Skeletal muscle tissue (tissue), 4 donors: ENCODE results near the gene APBB1IP. TPM values are rescaled to one million over a fixed set of nuclear protein-coding genes. Genes with fewer than 3 reads are reported as not detected.

ENCODE experiments used
- H3K27ac ChIP-seq: one replicate; pipeline ENCODE4 v1.7.0; 2013; ENCODE audit warnings: mild to moderate bottlenecking, low read depth, low read length, inconsistent platforms
- H3K27me3 ChIP-seq, 3 donors: one replicate each; pipeline ENCODE4 v1.7.0; 2013; ENCODE audit warnings: low read length in 3 of 3; ENCODE audit not compliant: control insufficient read depth in 3 of 3, insufficient read depth in 3 of 3
- H3K36me3 ChIP-seq, 3 donors: one replicate each; pipeline ENCODE4 v1.7.0; 2013; ENCODE audit warnings: low read length in 3 of 3; ENCODE audit not compliant: control insufficient read depth in 3 of 3, insufficient read depth in 3 of 3
- H3K4me1 ChIP-seq, 3 donors: one replicate each; pipeline ENCODE4 v1.7.0; 2013; ENCODE audit warnings: low read length in 3 of 3, mild to moderate bottlenecking in 3 of 3; ENCODE audit not compliant: control insufficient read depth in 3 of 3, insufficient read depth in 3 of 3
- H3K4me3 ChIP-seq, 3 donors: one replicate each; pipeline ENCODE4 v1.7.0; 2013; ENCODE audit warnings: low read length in 3 of 3
- H3K9ac ChIP-seq, 3 donors: one replicate each; pipeline ENCODE4 v1.7.0; 2013; ENCODE audit warnings: low read length in 3 of 3, mild to moderate bottlenecking in 3 of 3, moderate library complexity in 2 of 3, low read depth in 1 of 3
- H3K9me3 ChIP-seq, 3 donors: one replicate each; pipeline ENCODE4 v1.7.0; 2013; ENCODE audit warnings: low read length in 3 of 3; ENCODE audit not compliant: control insufficient read depth in 3 of 3
- total RNA-seq: library from RNA; depleted of rRNA; stranded (reverse); fragments of >200 nt; gene quantifications from one replicate; pipeline ENCODE4 v1.2.3, GENCODE V29; 2014
- donor health status: Osteomylitis.

The APBB1IP gene
- total RNA-seq, 1 donor from 2014 or later = 4.2 TPM

- Histone ChIP-seq H3K9me3 (no peaks in the 10 kb centered on the region), H3K4me3 (no peak overlapping the region), H3K4me1 (no peaks in the 10 kb centered on the region), H3K9ac (no peak overlapping the region), H3K27me3 (no peaks in the 10 kb centered on the region), H3K36me3 (no peaks in the 10 kb centered on the region), H3K27ac (no peak overlapping the region)
Measured at GRCh38 chr10:26543567-26544306, 105.6 kb downstream of the APBB1IP start.

GRCh38 chr10:26544932-26545331 lies 106.8 kb downstream of the APBB1IP start:
- Histone ChIP-seq H3K4me3 (no peak overlapping the region), H3K9me3 (no peaks in the 10 kb centered on the region), H3K36me3 (no peaks in the 10 kb centered on the region), H3K4me1 (no peaks in the 10 kb centered on the region), H3K27me3 (no peaks in the 10 kb centered on the region), H3K27ac (no peak overlapping the region), H3K9ac (no peak overlapping the region)

GRCh38 chr10:26550774-26551526 lies 112.8 kb downstream of the APBB1IP start:
- H3K9ac ChIP-seq = no peak overlapping the region
- no peak overlapping the region for H3K4me3 ChIP-seq
- no peaks in the 10 kb centered on the region for H3K36me3 ChIP-seq
- H3K27me3 ChIP-seq = peaks cover 0 to 4% (median 0%) of the 10 kb centered on the region in 3 donors
- no peak overlapping the region for H3K27ac ChIP-seq
- no peaks in the 10 kb centered on the region for H3K4me1 ChIP-seq
- peaks cover 0 to 2% (median 0%) of the 10 kb centered on the region in 3 donors for H3K9me3 ChIP-seq

GRCh38 chr10:26554246-26554645 lies 116.1 kb downstream of the APBB1IP start:
- no peaks in the 10 kb centered on the region for H3K4me1 ChIP-seq
- H3K9ac ChIP-seq = no peak overlapping the region
- H3K27ac ChIP-seq = no peak overlapping the region

GRCh38 chr10:26555719-26556368 lies 117.7 kb downstream of the APBB1IP start:
- Histone ChIP-seq H3K4me1 (no peaks in the 10 kb centered on the region), H3K27me3 (peaks cover 0 to 4% (median 0%) of the 10 kb centered on the region in 3 donors), H3K36me3 (no peaks in the 10 kb centered on the region), H3K9ac (no peak overlapping the region), H3K27ac (peak overlapping the region; percentile 39), H3K9me3 (peaks cover 0 to under 1% (median 0%) of the 10 kb centered on the region in 3 donors), H3K4me3 (no peak overlapping the region)

More at GRCh38 chr10:26554246-26554645, 116.1 kb downstream of the APBB1IP start:
- H3K9me3 ChIP-seq = peaks cover 0 to 2% (median 0%) of the 10 kb centered on the region in 3 donors
- no peak overlapping the region for H3K4me3 ChIP-seq
- no peaks in the 10 kb centered on the region for H3K36me3 ChIP-seq
- peaks cover 0 to 4% (median 0%) of the 10 kb centered on the region in 3 donors for H3K27me3 ChIP-seq

- no peaks in the 10 kb centered on the region for H3K36me3 ChIP-seq
- peaks cover 0 to 4% (median 0%) of the 10 kb centered on the region in 3 donors for H3K27me3 ChIP-seq
- peak overlapping the region in 1 of 3 donors; percentile 30 for H3K4me3 ChIP-seq
- H3K9me3 ChIP-seq = no peaks in the 10 kb centered on the region
- no peaks in the 10 kb centered on the region for H3K4me1 ChIP-seq
- H3K27ac ChIP-seq = no peak overlapping the region
- no peak overlapping the region for H3K9ac ChIP-seq
Measured at GRCh38 chr10:26556748-26557640, 118.9 kb downstream of the APBB1IP start.

- Histone ChIP-seq H3K9ac (no peak overlapping the region), H3K9me3 (no peaks in the 10 kb centered on the region), H3K27ac (no peak overlapping the region), H3K4me3 (peak overlapping the region in 1 of 3 donors; percentile 30), H3K36me3 (peaks cover 0 to 3% (median 0%) of the 10 kb centered on the region in 3 donors), H3K4me1 (no peaks in the 10 kb centered on the region), H3K27me3 (peaks cover 0 to 4% (median 0%) of the 10 kb centered on the region in 3 donors)
Measured at GRCh38 chr10:26557641-26558014, 119.5 kb downstream of the APBB1IP start.

GRCh38 chr10:26566525-26567350 lies 128.6 kb downstream of the APBB1IP start:
- H3K9ac ChIP-seq = no peak overlapping the region
- no peaks in the 10 kb centered on the region for H3K9me3 ChIP-seq
- no peaks in the 10 kb centered on the region for H3K4me1 ChIP-seq
- peaks cover 0 to 12% (median 6%) of the 10 kb centered on the region in 3 donors for H3K27me3 ChIP-seq
- H3K36me3 ChIP-seq = peaks cover 0 to 3% (median 0%) of the 10 kb centered on the region in 3 donors
- no peak overlapping the region for H3K4me3 ChIP-seq
- no peak overlapping the region for H3K27ac ChIP-seq

- Histone ChIP-seq H3K27me3 (peaks cover 0 to 12% (median 6%) of the 10 kb centered on the region in 3 donors), H3K36me3 (no peaks in the 10 kb centered on the region), H3K9me3 (no peaks in the 10 kb centered on the region), H3K9ac (no peak overlapping the region), H3K27ac (no peak overlapping the region), H3K4me3 (no peak overlapping the region), H3K4me1 (no peaks in the 10 kb centered on the region)
Measured at GRCh38 chr10:26567351-26567721, 129.2 kb downstream of the APBB1IP start.
